Peyer's patch (tissue), 4 donors: ENCODE results near the gene BPIFA3. TPM values are rescaled to one million over a fixed set of nuclear protein-coding genes. Genes with fewer than 3 reads are reported as not detected.

ENCODE experiments used
- DNase-seq, 3 donors: peaks; one replicate each; pipeline ENCODE4 v3.0.0-alpha.2; 2017 to 2019
- H3K27ac ChIP-seq, 4 donors: fragments of 200-600 bp; sonication (generic); one replicate each; pipeline ENCODE4 v1.5.1; 2016 to 2019
- H3K27me3 ChIP-seq, 2 donors: fragments of 200-600 bp; sonication (generic); one replicate each; pipeline ENCODE4 v1.5.1; 2019
- H3K36me3 ChIP-seq, 3 donors: fragments of 200-600 bp; sonication (generic); one replicate each; pipeline ENCODE4 v1.5.1; 2016 to 2019
- H3K4me1 ChIP-seq, 4 donors: fragments of 200-600 bp; sonication (generic); one replicate each; pipeline ENCODE4 v1.5.1; 2016 to 2019
- H3K4me3 ChIP-seq, 4 donors: fragments of 200-600 bp; sonication (generic); 1 replicate in 3 of 4; 2 replicates in 1 of 4; pipeline ENCODE4 v1.5.1; 2016 to 2019; ENCODE audit warnings: mild to moderate bottlenecking in 1 of 4
- H3K9me3 ChIP-seq, 4 donors: fragments of 200-600 bp; sonication (generic); one replicate each; pipeline ENCODE4 v1.5.1; 2016 to 2019; ENCODE audit warnings: mild to moderate bottlenecking in 1 of 4
- POLR2A ChIP-seq, 2 donors: fragments of 450-650 bp; IDR thresholded peaks; one replicate each; pipeline ENCODE4 v1.5.1; 2017; ENCODE audit warnings: antibody characterized with exemption in 2 of 2, mild to moderate bottlenecking in 2 of 2, moderate library complexity in 2 of 2
- total RNA-seq, 4 donors: library from RNA; depleted of rRNA; stranded (reverse); fragments of >200 nt; gene quantifications; one replicate each; pipeline ENCODE4 v1.1.0, GENCODE V29; 2016
- TF ChIP-seq, protein P1 (sequence below), 6 experiments: fragments of 450-650 bp in 4 of 6; fragments of 200-600 bp in 2 of 6; sonication (generic) in 1 of 6; IDR thresholded peaks; one replicate each; pipeline ENCODE4 v1.5.1; 2017 to 2019; ENCODE audit warnings: antibody characterized with exemption in 6 of 6, mild to moderate bottlenecking in 3 of 6, moderate library complexity in 1 of 6

The BPIFA3 gene
- total RNA-seq, 4 donors from 2014 or later: not detected

DNA sequence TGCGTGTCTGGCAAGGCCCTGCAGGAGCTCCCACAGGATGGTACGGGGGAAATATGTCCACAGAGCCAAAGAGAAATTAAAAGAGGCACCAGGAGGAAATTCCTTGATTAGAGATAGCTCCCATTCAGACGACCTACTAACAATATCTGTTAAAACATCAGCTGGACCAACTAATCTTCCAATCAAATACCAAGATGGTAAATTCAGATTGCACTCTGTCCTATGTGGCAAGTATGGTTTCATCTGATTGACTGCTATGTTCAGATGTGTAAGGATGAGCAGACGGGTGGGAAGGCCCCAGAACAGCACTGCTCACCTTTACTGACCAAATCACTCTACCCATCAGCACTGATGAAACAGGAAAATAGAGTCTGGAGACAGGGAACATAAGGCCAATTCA lies 29.7 kb upstream of the BPIFA3 start:
- Histone ChIP-seq H3K27ac (peak overlapping the region in 1 of 4 donors; percentile 25), H3K4me1 (no peaks in the 10 kb centered on the region), H3K4me3 (no peak overlapping the region), H3K36me3 (no peaks in the 10 kb centered on the region), H3K27me3 (no peaks in the 10 kb centered on the region), H3K9me3 (no peaks in the 10 kb centered on the region)
- no peak for DNase-seq
- TF ChIP-seq POLR2A (IDR thresholded peaks at IDR 0.05): no peak
- TF ChIP-seq, protein P1, sequence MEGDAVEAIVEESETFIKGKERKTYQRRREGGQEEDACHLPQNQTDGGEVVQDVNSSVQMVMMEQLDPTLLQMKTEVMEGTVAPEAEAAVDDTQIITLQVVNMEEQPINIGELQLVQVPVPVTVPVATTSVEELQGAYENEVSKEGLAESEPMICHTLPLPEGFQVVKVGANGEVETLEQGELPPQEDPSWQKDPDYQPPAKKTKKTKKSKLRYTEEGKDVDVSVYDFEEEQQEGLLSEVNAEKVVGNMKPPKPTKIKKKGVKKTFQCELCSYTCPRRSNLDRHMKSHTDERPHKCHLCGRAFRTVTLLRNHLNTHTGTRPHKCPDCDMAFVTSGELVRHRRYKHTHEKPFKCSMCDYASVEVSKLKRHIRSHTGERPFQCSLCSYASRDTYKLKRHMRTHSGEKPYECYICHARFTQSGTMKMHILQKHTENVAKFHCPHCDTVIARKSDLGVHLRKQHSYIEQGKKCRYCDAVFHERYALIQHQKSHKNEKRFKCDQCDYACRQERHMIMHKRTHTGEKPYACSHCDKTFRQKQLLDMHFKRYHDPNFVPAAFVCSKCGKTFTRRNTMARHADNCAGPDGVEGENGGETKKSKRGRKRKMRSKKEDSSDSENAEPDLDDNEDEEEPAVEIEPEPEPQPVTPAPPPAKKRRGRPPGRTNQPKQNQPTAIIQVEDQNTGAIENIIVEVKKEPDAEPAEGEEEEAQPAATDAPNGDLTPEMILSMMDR (IDR thresholded peaks at IDR 0.05): no peak

DNA sequence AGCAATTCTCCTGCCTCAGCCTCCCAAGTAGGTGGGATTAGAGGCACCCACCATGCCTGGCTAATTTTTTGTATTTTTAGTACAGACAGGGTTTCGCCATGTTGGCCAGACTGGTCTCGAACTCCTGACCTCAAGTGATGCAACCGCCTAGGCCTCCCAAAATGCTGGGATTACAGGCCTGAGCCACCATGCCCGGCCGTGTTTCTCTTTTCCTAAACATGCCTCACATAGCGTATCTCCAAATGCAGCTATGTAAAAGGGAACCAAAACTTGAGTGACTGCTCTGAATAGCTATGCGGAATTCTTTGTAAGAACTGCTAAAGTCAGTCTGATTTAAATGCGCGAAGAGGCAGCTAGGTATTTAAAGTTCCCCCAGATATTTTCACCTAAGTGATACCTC lies 28.7 kb upstream of the BPIFA3 start:
- Histone ChIP-seq H3K36me3 (no peaks in the 10 kb centered on the region), H3K9me3 (no peaks in the 10 kb centered on the region), H3K4me3 (no peak overlapping the region), H3K27me3 (no peaks in the 10 kb centered on the region), H3K4me1 (no peaks in the 10 kb centered on the region), H3K27ac (no peak overlapping the region)
- TF ChIP-seq, protein P1 (IDR thresholded peaks at IDR 0.05): no peak
- no peak for TF ChIP-seq POLR2A (IDR thresholded peaks at IDR 0.05)
- no peak for DNase-seq

DNA sequence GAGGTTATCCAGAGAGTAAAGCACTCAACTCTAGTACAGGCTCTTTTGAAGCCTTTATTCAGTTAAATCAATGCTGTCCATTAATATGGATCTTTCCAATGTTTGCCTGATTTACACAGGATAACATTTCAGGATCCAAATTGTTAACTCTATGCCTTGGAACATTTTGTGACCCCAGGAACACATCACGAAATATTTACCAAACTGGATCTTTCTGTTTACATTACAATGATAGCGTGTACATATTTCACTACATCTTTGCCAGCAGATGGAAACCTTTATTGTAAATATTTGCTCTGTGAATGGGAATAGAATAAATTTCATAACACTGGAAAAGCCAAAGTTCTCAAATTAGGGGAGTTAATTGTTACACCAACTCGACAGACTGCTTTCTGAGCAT lies 25.7 kb upstream of the BPIFA3 start:
- Histone ChIP-seq H3K4me1 (no peaks in the 10 kb centered on the region), H3K36me3 (no peaks in the 10 kb centered on the region), H3K9me3 (no peaks in the 10 kb centered on the region), H3K4me3 (no peak overlapping the region), H3K27me3 (no peaks in the 10 kb centered on the region), H3K27ac (no peak overlapping the region)
- TF ChIP-seq POLR2A (IDR thresholded peaks at IDR 0.05): no peak
- TF ChIP-seq, protein P1 (IDR thresholded peaks at IDR 0.05): no peak
- no peak for DNase-seq

- no peak for TF ChIP-seq POLR2A (IDR thresholded peaks at IDR 0.05)
- TF ChIP-seq, protein P1 (IDR thresholded peaks at IDR 0.05): no peak
- no peaks in the 10 kb centered on the region for H3K27me3 ChIP-seq
- H3K9me3 ChIP-seq: no peaks in the 10 kb centered on the region
- no peak for DNase-seq
- H3K4me3 ChIP-seq: no peak overlapping the region
- H3K27ac ChIP-seq: peak overlapping the region in 1 of 4 donors; percentile 31
- H3K4me1 ChIP-seq: no peaks in the 10 kb centered on the region
- H3K36me3 ChIP-seq: no peaks in the 10 kb centered on the region
Measured at GRCh38 chr20:33191955-33192354, 25.2 kb upstream of the BPIFA3 start.

- no peak for DNase-seq
- TF ChIP-seq, protein P1 (IDR thresholded peaks at IDR 0.05): no peak
- no peak for TF ChIP-seq POLR2A (IDR thresholded peaks at IDR 0.05)
Measured at GRCh38 chr20:33192912-33193501, 24.1 kb upstream of the BPIFA3 start.

GRCh38 chr20:33199026-33199425 lies 18.1 kb upstream of the BPIFA3 start:
- Histone ChIP-seq H3K27ac (no peak overlapping the region), H3K27me3 (no peaks in the 10 kb centered on the region), H3K9me3 (no peaks in the 10 kb centered on the region), H3K4me1 (no peaks in the 10 kb centered on the region), H3K4me3 (no peak overlapping the region), H3K36me3 (no peaks in the 10 kb centered on the region)
- TF ChIP-seq, protein P1 (IDR thresholded peaks at IDR 0.05): no peak
- no peak for TF ChIP-seq POLR2A (IDR thresholded peaks at IDR 0.05)
- DNase-seq: no peak

More at GRCh38 chr20:33192912-33193501, 24.1 kb upstream of the BPIFA3 start:
- H3K4me3 ChIP-seq: no peak overlapping the region
- H3K27me3 ChIP-seq: no peaks in the 10 kb centered on the region
- no peaks in the 10 kb centered on the region for H3K9me3 ChIP-seq
- H3K36me3 ChIP-seq: no peaks in the 10 kb centered on the region
- H3K4me1 ChIP-seq: no peaks in the 10 kb centered on the region
- H3K27ac ChIP-seq: peak overlapping the region in 1 of 4 donors; percentile 31
